ENCODE data around the gene KRT79.

Gene KRT79

DNA sequence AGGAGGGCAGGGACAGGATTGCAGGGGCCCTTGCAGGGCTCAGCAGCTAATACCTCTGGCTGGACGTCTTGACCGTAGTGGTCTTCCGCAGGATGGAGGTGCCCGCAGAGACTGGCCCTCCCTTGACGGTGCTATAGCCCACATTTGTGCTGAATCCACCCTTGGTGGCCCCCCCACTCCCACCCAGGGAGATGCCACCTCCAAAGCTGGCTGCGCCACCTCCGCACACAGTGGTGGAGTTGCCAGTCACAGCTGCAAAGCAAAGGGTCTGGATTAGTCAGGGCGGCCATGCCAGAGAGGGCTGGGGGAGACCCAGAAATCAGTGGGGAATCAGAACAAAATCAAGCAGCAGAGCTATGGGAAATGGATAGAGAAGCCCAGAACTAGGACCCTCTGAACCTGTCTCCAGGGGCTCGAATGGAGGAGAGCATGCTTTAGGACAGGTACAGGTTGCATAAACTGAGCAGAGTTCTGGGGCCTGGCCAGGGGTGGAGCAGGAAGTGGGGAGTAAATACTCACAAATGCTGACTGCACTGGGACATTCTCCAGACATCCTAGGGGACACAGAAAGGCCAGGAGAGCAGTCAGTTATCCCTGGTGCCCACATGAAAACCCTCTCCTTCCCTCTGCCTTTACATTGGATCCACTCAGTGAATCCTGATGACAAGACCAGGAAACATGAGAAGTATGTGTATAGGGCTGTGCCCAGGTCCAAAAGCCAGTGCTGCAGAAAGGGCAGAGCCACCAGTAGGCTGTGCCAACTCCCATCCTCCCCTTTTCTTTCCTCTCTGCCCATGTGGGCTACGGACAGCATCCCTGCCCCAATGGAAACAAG lies 12.1 kb downstream of the KRT79 start:
- Mint-ChIP-seq H3K9me3 (no peaks in the 10 kb centered on the region), H3K27me3 (ENCODE audit: low read depth) (no peaks in the 10 kb centered on the region), H3K4me1 (ENCODE audit: low read depth) (no peaks in the 10 kb centered on the region), H3K36me3 (ENCODE audit: low read depth) (no peaks in the 10 kb centered on the region), H3K4me3 (no peak overlapping the region), H3K27ac (no peak overlapping the region)

- H3K4me1 Mint-ChIP-seq (ENCODE audit: low read depth) = no peaks in the 10 kb centered on the region
- H3K27ac Mint-ChIP-seq = no peak overlapping the region
Measured at GRCh38 chr12:52821071-52821730, 12.9 kb downstream of the KRT79 start.

GRCh38 chr12:52820521-52820920 lies 13.6 kb downstream of the KRT79 start:
- no peaks in the 10 kb centered on the region for H3K4me1 Mint-ChIP-seq (ENCODE audit: low read depth)
- H3K27ac Mint-ChIP-seq = no peak overlapping the region
- H3K4me3 Mint-ChIP-seq = no peak overlapping the region
- H3K36me3 Mint-ChIP-seq (ENCODE audit: low read depth) = no peaks in the 10 kb centered on the region
- H3K27me3 Mint-ChIP-seq (ENCODE audit: low read depth) = no peaks in the 10 kb centered on the region
- H3K9me3 Mint-ChIP-seq = no peaks in the 10 kb centered on the region

More at GRCh38 chr12:52821071-52821730, 12.9 kb downstream of the KRT79 start:
- Mint-ChIP-seq H3K27me3 (ENCODE audit: low read depth) (no peaks in the 10 kb centered on the region), H3K36me3 (ENCODE audit: low read depth) (no peaks in the 10 kb centered on the region), H3K4me3 (no peak overlapping the region), H3K9me3 (no peaks in the 10 kb centered on the region)

GRCh38 chr12:52819731-52820510 lies 14.2 kb downstream of the KRT79 start:
- Mint-ChIP-seq H3K36me3 (ENCODE audit: low read depth) (no peaks in the 10 kb centered on the region), H3K4me1 (ENCODE audit: low read depth) (no peaks in the 10 kb centered on the region), H3K9me3 (no peaks in the 10 kb centered on the region), H3K27ac (no peak overlapping the region), H3K27me3 (ENCODE audit: low read depth) (no peaks in the 10 kb centered on the region), H3K4me3 (no peak overlapping the region)

GRCh38 chr12:52818887-52819420 lies 15.2 kb downstream of the KRT79 start:
- Mint-ChIP-seq H3K4me3 (no peak overlapping the region), H3K4me1 (ENCODE audit: low read depth) (no peaks in the 10 kb centered on the region), H3K27me3 (ENCODE audit: low read depth) (no peaks in the 10 kb centered on the region), H3K27ac (no peak overlapping the region), H3K36me3 (ENCODE audit: low read depth) (no peaks in the 10 kb centered on the region), H3K9me3 (no peaks in the 10 kb centered on the region)

DNA sequence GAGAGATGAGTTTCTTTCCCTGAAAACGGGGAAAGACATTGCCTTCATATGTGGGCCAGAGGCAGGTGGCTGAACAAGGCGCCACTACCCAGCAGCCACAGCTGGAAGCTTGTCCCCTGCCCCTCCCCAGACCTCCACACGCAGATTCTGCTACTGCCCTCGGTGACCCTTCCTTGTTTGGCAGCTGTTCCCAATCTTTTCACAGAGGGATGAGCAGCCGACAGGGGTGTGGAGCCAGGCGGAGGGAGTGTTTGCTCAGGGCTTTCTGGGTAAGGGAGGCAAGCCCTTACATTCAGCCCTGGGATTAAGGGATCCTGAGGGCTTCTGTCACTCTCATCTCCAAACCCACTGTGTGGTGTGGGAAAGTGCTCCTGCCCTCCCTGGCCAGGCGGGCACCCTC lies 15.7 kb downstream of the KRT79 start:
- Mint-ChIP-seq H3K36me3 (ENCODE audit: low read depth) (no peaks in the 10 kb centered on the region), H3K4me3 (no peak overlapping the region), H3K4me1 (ENCODE audit: low read depth) (no peaks in the 10 kb centered on the region), H3K27me3 (ENCODE audit: low read depth) (no peaks in the 10 kb centered on the region), H3K27ac (no peak overlapping the region), H3K9me3 (no peaks in the 10 kb centered on the region)

GRCh38 chr12:52817699-52818238 lies 16.3 kb downstream of the KRT79 start:
- Mint-ChIP-seq H3K36me3 (ENCODE audit: low read depth) (no peaks in the 10 kb centered on the region), H3K27ac (no peak overlapping the region), H3K27me3 (ENCODE audit: low read depth) (no peaks in the 10 kb centered on the region), H3K9me3 (no peaks in the 10 kb centered on the region), H3K4me1 (ENCODE audit: low read depth) (no peaks in the 10 kb centered on the region), H3K4me3 (no peak overlapping the region)

DNA sequence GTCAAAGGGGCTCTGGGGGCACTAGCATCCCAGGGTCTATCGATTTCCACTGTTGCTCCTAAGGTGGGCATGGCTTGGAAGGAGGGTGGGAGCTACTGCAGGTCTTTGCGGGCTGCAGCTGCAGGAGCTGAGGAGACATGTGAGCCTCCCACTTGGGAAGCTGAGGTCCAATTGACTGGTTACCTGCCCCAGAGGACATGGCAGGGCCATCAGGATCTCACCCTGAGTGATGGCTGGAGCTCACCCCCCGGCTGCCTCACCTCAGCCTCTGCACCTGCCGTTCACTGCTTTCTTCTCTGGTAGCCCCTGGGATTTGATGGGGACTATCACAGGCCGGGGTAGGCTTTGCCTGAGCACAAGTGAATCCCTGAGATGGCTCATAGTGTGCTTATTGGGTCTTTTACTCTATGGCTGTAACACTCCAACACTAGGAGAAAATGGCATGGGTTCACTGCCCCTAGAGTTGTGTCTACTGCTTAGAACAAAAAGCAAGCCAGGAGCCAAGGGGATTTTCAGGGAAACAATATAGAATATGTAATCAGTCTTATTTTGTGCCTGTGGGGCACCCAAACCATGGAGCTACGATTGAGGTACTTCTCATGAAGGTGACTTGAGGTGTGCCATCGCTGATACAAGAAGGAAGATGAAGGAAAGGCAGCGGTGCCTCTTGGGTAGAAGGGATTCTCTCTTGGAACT lies 17.0 kb downstream of the KRT79 start:
- Mint-ChIP-seq H3K36me3 (ENCODE audit: low read depth) (no peaks in the 10 kb centered on the region), H3K4me3 (no peak overlapping the region), H3K4me1 (ENCODE audit: low read depth) (no peaks in the 10 kb centered on the region), H3K27ac (no peak overlapping the region), H3K27me3 (ENCODE audit: low read depth) (no peaks in the 10 kb centered on the region), H3K9me3 (no peaks in the 10 kb centered on the region)

GRCh38 chr12:52815676-52816588 lies 18.2 kb downstream of the KRT79 start:
- no peaks in the 10 kb centered on the region for H3K36me3 Mint-ChIP-seq (ENCODE audit: low read depth)
- H3K4me3 Mint-ChIP-seq = no peak overlapping the region

DNA sequence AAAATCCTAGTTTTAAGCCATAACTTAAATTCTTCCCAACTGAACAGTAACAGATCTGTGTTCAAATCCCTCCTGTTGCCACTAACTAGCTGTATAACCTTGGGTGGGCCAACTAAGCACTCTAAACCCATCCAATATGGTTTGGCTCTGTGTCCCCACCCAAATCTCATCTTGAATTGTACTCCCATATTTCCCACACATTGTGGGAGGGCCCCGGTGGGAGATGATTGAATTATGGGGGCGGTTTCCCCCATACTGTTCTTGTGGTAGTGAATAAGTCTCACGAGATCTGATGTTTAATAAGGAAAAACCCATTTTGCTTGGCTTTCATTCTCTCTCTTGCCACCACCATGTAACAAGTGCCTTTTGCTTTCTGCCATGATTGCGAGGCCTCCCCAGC lies 18.9 kb downstream of the KRT79 start:
- Mint-ChIP-seq H3K4me1 (ENCODE audit: low read depth) (no peaks in the 10 kb centered on the region), H3K27ac (no peak overlapping the region), H3K36me3 (ENCODE audit: low read depth) (no peaks in the 10 kb centered on the region), H3K9me3 (no peaks in the 10 kb centered on the region), H3K27me3 (ENCODE audit: low read depth) (no peaks in the 10 kb centered on the region), H3K4me3 (no peak overlapping the region)

More at GRCh38 chr12:52815676-52816588, 18.2 kb downstream of the KRT79 start:
- no peaks in the 10 kb centered on the region for H3K9me3 Mint-ChIP-seq
- H3K27me3 Mint-ChIP-seq (ENCODE audit: low read depth) = no peaks in the 10 kb centered on the region
- H3K4me1 Mint-ChIP-seq (ENCODE audit: low read depth) = no peaks in the 10 kb centered on the region
- no peak overlapping the region for H3K27ac Mint-ChIP-seq

GRCh38 chr12:52814710-52815155 lies 19.4 kb downstream of the KRT79 start:
- Mint-ChIP-seq H3K27ac (no peak overlapping the region), H3K36me3 (ENCODE audit: low read depth) (no peaks in the 10 kb centered on the region), H3K27me3 (ENCODE audit: low read depth) (no peaks in the 10 kb centered on the region), H3K4me1 (ENCODE audit: low read depth) (no peaks in the 10 kb centered on the region), H3K9me3 (no peaks in the 10 kb centered on the region), H3K4me3 (no peak overlapping the region)

DNA sequence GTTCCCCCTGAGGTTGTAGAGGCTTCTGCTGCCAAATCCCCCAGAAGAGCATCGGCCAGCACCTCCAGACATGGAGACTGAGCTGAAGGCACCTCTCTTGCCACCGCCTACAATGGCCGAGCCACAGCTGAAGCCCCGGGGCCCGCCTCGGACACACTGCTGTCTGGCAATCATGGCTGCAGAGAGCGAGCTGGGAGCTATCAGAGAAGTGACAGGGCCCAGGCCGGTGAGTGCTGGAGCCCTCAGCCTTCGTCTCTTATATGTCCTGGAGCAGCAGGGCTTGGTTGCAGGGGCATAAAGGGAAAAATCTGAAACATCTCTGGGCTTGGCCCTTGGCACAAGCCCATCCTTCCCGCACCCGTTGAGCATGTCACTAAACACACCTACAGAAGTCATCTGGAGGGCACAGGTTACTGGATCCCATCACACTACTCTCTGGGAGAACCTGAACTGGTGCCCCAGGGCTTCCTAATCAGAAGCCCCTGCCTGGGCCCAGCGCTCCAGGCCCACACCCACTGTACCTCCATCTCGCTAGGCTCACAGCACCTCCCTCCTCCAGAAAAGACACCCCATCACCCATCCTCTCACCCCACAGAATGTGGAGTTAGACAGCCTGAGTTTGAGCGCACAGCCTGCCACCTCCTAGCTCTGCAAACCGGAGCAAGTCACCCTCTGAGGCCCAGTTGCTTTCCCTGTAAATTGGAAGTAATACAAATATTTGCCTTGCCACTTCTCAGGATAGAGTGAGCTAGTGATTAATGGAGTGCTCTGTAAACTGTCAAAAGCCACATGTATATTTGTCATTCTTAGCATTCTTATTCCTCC lies 20.0 kb downstream of the KRT79 start, which contains the start of gene KRT4:
Gene KRT4, minus strand, starts transcription at position 232 of the 825 bp plus-strand sequence. Its CDS starts 58 bp downstream, at position 174.
- Mint-ChIP-seq H3K27ac (no peak within 1 kb of the TSS), H3K4me1 (ENCODE audit: low read depth) (no peaks in the 10 kb centered on the region), H3K9me3 (no peaks in the 10 kb centered on the region), H3K4me3 (no peak within 1 kb of the TSS), H3K27me3 (ENCODE audit: low read depth) (peaks cover 2% of the 10 kb centered on the region), H3K36me3 (ENCODE audit: low read depth) (no peaks in the 10 kb centered on the region)
